Measurements from ENCODE around the gene TRIM49D1.
"Not testable (repeated sequence)": the region's sequence is repeated elsewhere in the genome, so short reads cannot be mapped to it uniquely, and the experiment has no call there.

The TRIM49D1 gene

GRCh38 chr11:89922195-89922660, at the start of gene TRIM49D1:
TRIM49D1 (minus strand) TSS chr11:89922245; CDS start chr11:89917710, 4,535 bp downstream.
- no peak for DNase-seq

GRCh38 chr11:89965737-89966136, 43.7 kb upstream of the TRIM49D1 start, which contains the start of gene TRIM64:
TRIM64 (plus strand) TSS chr11:89966037; CDS start chr11:89968504, 2,467 bp downstream.
- not testable (repeated sequence) for DNase-seq

- DNase-seq = not testable (repeated sequence)
These were observed 38.8 kb upstream of the TRIM49D1 start for GRCh38 chr11:89960833-89961232.

- not testable (repeated sequence) for DNase-seq
These were observed 1.7 kb upstream of the TRIM49D1 start, which contains the start of gene TRIM49D2 for GRCh38 chr11:89923764-89924163. TRIM49D2 (plus strand) TSS chr11:89924064; CDS start chr11:89926762, 2,698 bp downstream.

GRCh38 chr11:89900809-89901208, 21.2 kb downstream of the TRIM49D1 start:
- not testable (repeated sequence) for DNase-seq

GRCh38 chr11:89893245-89893644, 28.8 kb downstream of the TRIM49D1 start:
- DNase-seq = not testable (repeated sequence)

GRCh38 chr11:89877511-89877910, 44.5 kb downstream of the TRIM49D1 start:
- not testable (repeated sequence) for DNase-seq

GRCh38 chr11:89872588-89872987, 49.5 kb downstream of the TRIM49D1 start:
- not testable (repeated sequence) for DNase-seq

GRCh38 chr11:89865223-89865622, 56.8 kb downstream of the TRIM49D1 start:
- DNase-seq = not testable (repeated sequence)

- DNase-seq = not testable (repeated sequence)
These were observed 57.9 kb downstream of the TRIM49D1 start for GRCh38 chr11:89863906-89864704.

All from NCI-H1694 (cell line).